ENCODE data around the gene WDR82.
"Not testable (repeated sequence)": the region's sequence is repeated elsewhere in the genome, so short reads cannot be mapped to it uniquely, and the experiment has no call there.

WDR82 gene

GRCh38 chr3:52289747-52290595 lies 11.5 kb upstream of the WDR82 start:
- DNase-seq (ENCODE audit: low read depth in 2 of 2) = no peak

- no peak for DNase-seq (ENCODE audit: low read depth in 2 of 2)
These were observed 10.9 kb upstream of the WDR82 start for GRCh38 chr3:52289338-52289746.

DNA sequence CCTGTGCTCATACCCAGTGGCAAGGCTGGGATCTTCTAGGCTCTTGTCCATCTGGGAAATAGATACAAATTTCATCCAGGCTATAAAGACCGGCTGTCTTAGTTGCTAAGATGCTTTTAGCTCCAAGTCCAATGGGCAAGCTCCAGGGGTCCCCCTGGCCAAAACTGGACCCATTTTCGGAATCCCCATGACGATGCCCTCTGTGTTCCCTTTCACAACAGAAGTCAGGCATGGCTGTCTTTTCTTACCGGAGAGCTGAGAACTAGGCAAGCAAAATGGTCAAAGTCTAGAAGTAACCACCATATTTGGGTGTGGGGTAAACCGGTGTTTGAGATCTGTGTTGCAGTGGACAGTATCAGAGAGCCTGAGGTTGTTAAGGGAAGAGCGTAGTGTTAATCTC lies 10.2 kb upstream of the WDR82 start:
- DNase-seq (ENCODE audit: low read depth in 2 of 2) = no peak

GRCh38 chr3:52286777-52287110 lies 8.3 kb upstream of the WDR82 start:
- no peak for DNase-seq (ENCODE audit: low read depth in 2 of 2)

DNA sequence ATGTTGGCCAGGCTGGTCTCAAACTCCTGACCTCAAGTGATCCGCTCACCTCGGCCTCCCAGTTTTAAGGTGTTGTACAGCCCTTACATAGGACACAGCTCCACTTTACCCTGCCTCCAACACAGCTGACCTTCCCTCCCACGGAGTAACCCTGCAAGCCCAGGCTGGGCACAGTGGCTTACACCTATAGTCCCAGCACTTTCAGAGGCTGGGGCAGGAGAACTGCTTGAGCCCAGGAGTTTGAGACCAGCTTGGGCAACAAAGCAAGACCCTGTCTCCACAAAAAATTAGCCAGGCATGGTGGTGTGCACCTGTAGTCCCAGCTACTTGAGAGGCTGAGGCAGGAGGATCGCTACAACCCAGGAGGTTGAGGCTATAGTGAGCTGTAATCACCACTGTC lies 5.6 kb upstream of the WDR82 start:
- not testable (repeated sequence) for DNase-seq (ENCODE audit: low read depth in 2 of 2)

- no peak for DNase-seq (ENCODE audit: low read depth in 2 of 2)
These were observed 4.9 kb upstream of the WDR82 start for GRCh38 chr3:52283306-52283705.

- DNase-seq (ENCODE audit: low read depth in 2 of 2) = no peak
These were observed 3.7 kb upstream of the WDR82 start for GRCh38 chr3:52281981-52282801.

GRCh38 chr3:52280050-52280461 lies 1.6 kb upstream of the WDR82 start:
- DNase-seq (ENCODE audit: low read depth in 2 of 2) = no peak

- DNase-seq (ENCODE audit: low read depth in 2 of 2) = no peak
These were observed 1.1 kb upstream of the WDR82 start for GRCh38 chr3:52279596-52279995.

DNA sequence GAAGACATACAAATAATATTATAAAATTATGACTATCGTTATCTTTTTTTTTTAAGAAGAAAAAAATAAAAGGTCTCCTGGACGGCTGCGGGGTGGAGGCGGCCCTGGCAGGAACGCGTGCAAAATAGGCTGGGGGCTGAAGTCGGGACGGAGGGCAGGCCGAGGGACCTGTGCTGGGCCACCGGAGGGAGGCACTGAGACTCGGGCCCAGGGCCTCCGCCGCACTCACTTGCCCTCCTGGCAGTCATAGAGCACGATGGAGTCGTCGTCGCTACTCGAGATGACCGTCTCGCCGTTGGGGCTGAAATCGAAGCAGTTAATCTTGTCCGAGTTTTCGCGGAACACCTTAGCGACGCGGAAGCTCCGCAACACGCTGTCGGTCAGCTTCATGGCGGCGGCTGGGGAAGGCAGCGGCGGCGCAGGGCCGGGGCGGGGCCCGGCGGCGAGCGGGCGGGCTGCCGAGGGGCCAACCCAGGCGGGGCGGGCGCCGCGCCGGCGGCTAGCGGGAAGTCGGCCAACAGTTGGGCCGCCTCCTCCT lies 408 bp downstream of the WDR82 start:
- peak; percentile 45 to 47 for DNase-seq (ENCODE audit: low read depth in 2 of 2)

DNA sequence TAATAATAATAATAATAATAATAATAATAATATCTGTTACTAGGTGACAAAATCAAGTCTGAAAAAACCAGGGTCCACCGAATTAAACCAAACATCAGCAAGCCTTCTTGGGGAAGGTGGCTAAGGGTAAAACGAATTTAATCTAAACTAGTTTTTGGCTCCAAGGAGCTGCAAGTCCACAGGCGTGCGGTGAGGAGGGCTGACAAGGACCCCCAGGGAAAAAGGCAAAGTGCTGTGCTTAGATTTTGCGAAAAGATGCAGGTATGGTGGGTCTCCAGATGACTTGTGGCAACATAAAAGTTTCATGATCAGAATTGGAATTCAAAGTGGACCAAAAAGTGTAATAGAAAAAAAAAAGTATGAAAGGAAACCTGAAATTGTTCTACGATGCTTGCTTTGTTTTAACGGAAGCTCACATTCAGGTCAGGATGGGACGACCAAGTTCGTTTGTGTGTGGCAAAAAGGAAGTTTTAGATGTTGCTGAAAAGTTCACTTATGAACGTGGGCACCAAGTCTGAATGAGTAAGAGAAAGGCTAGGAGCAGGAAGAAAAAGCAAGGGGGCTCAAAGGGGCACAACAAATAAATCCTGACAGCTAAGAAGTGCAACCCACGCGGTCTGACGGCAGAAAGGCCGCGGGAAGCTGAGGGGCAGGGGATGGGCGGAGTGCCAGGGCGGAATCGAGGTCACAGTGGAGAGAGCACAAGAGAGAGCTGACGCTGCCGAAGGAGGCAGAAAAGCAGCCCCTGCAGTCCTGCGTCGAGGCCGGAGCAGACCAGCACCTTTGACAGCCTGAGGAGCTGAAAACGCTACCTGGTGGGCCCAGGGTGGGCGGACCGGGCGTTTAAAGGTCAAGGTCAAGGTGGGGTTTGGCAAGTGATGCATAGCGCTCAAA lies 1.1 kb downstream of the WDR82 start:
- DNase-seq (ENCODE audit: low read depth in 2 of 2) = peak; percentile 75 to 76

- DNase-seq (ENCODE audit: low read depth in 2 of 2) = not testable (repeated sequence)
These were observed 3.7 kb downstream of the WDR82 start for GRCh38 chr3:52274781-52275180.

- no peak for DNase-seq (ENCODE audit: low read depth in 2 of 2)
These were observed 5.6 kb downstream of the WDR82 start for GRCh38 chr3:52272831-52273230.

GRCh38 chr3:52272172-52272571 lies 6.3 kb downstream of the WDR82 start:
- DNase-seq (ENCODE audit: low read depth in 2 of 2) = not testable (repeated sequence)

GRCh38 chr3:52270252-52270754 lies 8.1 kb downstream of the WDR82 start:
- no peak for DNase-seq (ENCODE audit: low read depth in 2 of 2)

DNA sequence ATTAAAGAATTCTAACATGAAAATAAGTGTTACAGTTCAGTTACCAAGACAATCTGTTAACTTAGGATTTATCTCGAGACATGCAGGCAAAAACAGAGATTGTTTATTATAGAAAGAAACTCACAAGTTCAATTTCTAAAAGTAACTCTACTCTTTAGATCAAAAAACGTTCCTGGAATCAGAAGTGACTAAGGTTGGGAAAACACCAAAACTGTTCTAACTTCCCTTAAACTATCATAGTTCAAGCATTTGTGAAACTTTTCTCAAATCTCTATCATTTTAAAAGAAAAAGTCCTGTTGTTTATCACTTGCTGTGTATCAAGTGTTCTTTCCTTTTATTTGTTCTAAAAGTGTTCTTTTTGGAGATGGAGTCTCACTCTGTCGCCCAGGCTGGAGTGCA lies 8.7 kb downstream of the WDR82 start:
- no peak for DNase-seq (ENCODE audit: low read depth in 2 of 2)

- peak in 1 of 2 donors; percentile 48 for DNase-seq (ENCODE audit: low read depth in 2 of 2)
These were observed 10.4 kb downstream of the WDR82 start for GRCh38 chr3:52268036-52268435.

DNA sequence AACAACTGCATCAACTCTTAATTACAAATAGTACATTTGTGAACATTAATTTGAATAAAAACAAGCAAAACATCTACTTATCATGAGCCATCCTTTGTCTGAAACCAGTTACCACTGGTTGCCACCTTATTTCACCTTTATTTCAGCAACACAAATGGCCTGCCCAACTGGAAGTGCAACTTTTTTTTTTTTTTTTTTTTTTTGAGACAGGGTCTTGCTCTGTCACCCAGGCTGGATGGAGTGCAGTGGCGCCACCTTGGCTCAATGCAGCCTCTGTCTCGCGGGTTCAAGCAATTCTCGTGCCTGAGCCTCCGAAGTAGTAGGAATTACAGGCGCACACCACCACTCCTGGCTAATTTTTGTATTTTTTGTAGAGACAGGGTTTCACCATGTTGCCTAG lies 13.1 kb downstream of the WDR82 start:
- DNase-seq (ENCODE audit: low read depth in 2 of 2) = no peak

DNA sequence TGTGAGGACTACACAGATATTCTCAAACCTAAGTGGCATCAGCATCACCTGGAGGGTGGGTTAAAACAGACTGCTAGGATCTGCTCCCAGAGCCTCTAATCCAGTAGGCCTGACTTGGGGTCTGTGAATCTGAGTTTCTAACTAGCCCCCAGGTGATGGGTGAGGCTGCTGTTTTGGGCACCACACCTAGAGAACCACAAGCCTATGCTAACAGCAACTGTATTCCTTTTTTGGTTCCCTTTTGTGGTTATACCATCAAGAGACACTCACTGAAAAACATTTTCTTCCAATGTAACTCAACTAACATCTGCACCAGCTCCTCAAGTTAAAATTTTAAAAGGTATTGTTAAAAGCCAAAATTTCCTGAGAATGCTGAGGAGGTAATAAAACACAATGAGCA lies 16.0 kb downstream of the WDR82 start:
- no peak for DNase-seq (ENCODE audit: low read depth in 2 of 2)

GRCh38 chr3:52259448-52259847 lies 19.0 kb downstream of the WDR82 start:
- no peak for DNase-seq (ENCODE audit: low read depth in 2 of 2)

DNA sequence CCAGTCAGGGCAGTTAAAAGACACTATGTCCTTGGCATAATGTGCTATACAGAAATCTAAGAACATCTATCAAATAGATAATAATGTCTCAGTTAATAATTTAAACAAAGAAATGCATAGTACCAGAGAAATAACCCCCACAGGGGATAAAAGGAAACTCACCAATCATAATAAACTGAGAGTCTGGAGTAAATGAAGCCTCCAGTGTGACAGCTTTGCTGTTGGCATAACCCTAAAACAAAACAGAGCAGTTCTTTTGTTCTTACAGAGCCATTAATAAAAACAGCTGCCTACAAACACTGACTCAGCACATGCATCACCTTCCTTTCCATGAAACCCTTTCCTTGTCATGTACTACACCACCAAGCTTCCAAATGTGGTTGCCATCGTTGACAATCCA lies 19.4 kb downstream of the WDR82 start:
- DNase-seq (ENCODE audit: low read depth in 2 of 2) = no peak

DNA sequence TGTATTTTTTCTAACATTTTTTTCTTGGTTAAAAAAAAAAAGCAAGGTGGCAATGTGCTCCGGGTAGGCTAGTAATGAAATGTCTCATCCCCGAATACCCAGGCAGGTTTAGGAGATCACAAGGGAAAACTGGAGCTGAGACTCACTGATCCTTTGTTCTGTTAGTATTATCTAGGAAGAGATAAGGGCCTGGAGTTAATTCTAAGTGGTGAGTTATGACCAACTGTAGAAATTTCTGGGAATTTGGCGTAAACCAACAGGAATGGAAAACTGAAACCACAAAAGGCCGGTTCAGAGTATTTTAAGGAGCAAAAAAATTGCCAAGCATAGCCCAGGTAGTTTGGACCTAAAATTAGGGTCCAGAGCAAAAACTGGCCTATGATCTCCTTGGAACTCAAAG lies 20.5 kb downstream of the WDR82 start:
- no peak for DNase-seq (ENCODE audit: low read depth in 2 of 2)

All from stimulated activated CD4-positive, alpha-beta T cell treated with anti-CD3 and anti-CD28 coated beads, Interleukin-15, amount 100 ng/mL, for 48 hours (primary cell).